GM12875 (cell line): ENCODE results near the gene ATP13A1.
"Not testable (repeated sequence)": the region's sequence is repeated elsewhere in the genome, so short reads cannot be mapped to it uniquely, and the experiment has no call there.

Source experiments
- H3K4me3 ChIP-seq: one replicate; pipeline ENCODE4 v1.5.1; 2011; ENCODE audit warnings: low read depth, low read length, control low read depth
- CTCF ChIP-seq: IDR thresholded peaks from 2 replicates; pipeline ENCODE4 v1.5.1; 2011; ENCODE audit warnings: low read depth, mild to moderate bottlenecking, control low read depth, inconsistent platforms, low read length, moderate library complexity, borderline replicate concordance; ENCODE audit not compliant: insufficient read depth

Gene ATP13A1

DNA sequence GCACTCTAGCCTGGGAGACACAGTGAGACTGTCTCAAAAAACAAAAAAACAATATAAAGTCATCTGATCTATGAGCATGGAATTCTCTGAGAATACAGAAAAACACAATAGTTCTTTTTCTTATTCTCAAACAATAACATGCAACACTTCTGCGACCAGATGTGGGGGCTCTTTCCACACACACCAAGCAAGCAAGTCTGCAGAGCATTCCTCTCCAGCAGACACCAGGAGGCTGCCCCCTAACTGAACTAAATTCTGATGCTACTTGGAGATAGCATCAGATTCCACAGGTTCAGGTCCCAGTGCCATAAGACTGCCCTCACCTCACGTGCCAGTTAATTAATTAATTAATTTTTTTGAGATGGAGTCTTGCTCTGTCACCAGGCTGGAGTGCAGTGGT is 32.9 kb upstream of the ATP13A1 start:
- no peak overlapping the region for H3K4me3 ChIP-seq
- no peak for TF ChIP-seq CTCF

- H3K4me3 ChIP-seq = no peak overlapping the region
- TF ChIP-seq CTCF = no peak
Measured at GRCh38 chr19:19691683-19692082, 28.2 kb upstream of the ATP13A1 start.

GRCh38 chr19:19689023-19689422 is 25.5 kb upstream of the ATP13A1 start:
- not testable (repeated sequence) for H3K4me3 ChIP-seq

GRCh38 chr19:19687090-19687489 is 23.6 kb upstream of the ATP13A1 start:
- no peak for TF ChIP-seq CTCF
- H3K4me3 ChIP-seq = no peak overlapping the region

DNA sequence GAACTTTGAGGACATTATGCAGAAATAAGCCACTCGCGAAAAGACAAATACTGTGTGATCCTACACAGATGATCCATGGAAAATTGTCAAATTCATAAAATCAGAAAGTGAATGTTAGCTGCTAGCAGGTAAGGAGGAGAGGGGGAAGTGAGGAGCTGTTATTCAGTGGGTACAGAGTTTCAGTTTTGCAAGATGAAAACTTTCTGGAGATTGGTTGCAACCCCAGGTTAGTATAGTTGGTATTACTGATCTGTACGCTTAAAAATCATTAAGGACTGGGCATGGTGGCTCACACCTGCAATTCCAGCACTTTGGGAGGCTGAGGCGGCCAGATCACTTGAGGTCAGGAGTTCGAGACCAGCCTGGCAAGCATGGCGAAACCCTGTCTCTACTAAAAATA is 23.1 kb upstream of the ATP13A1 start:
- H3K4me3 ChIP-seq = no peak overlapping the region
- no peak for TF ChIP-seq CTCF

- not testable (repeated sequence) for H3K4me3 ChIP-seq
Measured at GRCh38 chr19:19686119-19686518, 22.6 kb upstream of the ATP13A1 start.

- TF ChIP-seq CTCF = no peak
- H3K4me3 ChIP-seq = no peak overlapping the region
Measured at GRCh38 chr19:19679176-19680073, 15.9 kb upstream of the ATP13A1 start.

- no peak for TF ChIP-seq CTCF
- H3K4me3 ChIP-seq = no peak overlapping the region
Measured at GRCh38 chr19:19677579-19677978, 14.1 kb upstream of the ATP13A1 start.
